ENCODE data around the gene COBLL1. TPM values are rescaled to one million over a fixed set of nuclear protein-coding genes. Genes with fewer than 3 reads are reported as not detected.

The COBLL1 gene
- total RNA-seq, 1 experiment from 2014 or later: 4.4 TPM

GRCh38 chr2:164781394-164781793 lies 60.2 kb downstream of the COBLL1 start:
- Histone ChIP-seq H3K4me1 (ENCODE audit: control insufficient read depth, insufficient read depth, low read length) (no peaks in the 10 kb centered on the region), H3K27ac (ENCODE audit: low read length) (no peak overlapping the region), H3K4me3 (ENCODE audit: low read depth in 2 of 2, low read length in 2 of 2) (no peak overlapping the region), H3K36me3 (ENCODE audit: control insufficient read depth, insufficient read depth, low read length) (no peaks in the 10 kb centered on the region), H3K9me3 (ENCODE audit: control insufficient read depth, insufficient read depth, low read depth, low read length) (no peaks in the 10 kb centered on the region), H3K27me3 (ENCODE audit: control insufficient read depth, insufficient read depth, low read length) (no peaks in the 10 kb centered on the region)
- in situ Hi-C loops (cut with HindIII; ENCODE audit: low pct_unique_long_range_greater_than_20kb, low sequenced_read_pairs) (no loop called here), intact Hi-C loops (cut with micrococcal nuclease; ENCODE audit: unreplicated experiment) (no loop called here)
- DNase-seq (ENCODE audit: low read depth, low spot score) (no peak), ATAC-seq (no peak)
- TF ChIP-seq TCF7L2 (IDR thresholded peaks at IDR 0.05; ENCODE audit: low read depth, low read length): no peak
- TF ChIP-seq SIN3A (IDR thresholded peaks at IDR 0.05; ENCODE audit: borderline replicate concordance, insufficient read depth, low read depth, low read length): no peak
- TF ChIP-seq REST (IDR thresholded peaks at IDR 0.05; ENCODE audit: insufficient read depth in 1 of 2, low read depth in 2 of 2, low read length in 1 of 2): no peak
- no peak for TF ChIP-seq CTCF (IDR thresholded peaks at IDR 0.05)
- TF ChIP-seq POLR2AphosphoS5 (IDR thresholded peaks at IDR 0.05; ENCODE audit: low read depth, low read length): no peak
- POLR2A ChIA-PET: no interaction called here
- CTCF ChIA-PET: no interaction called here
- no TSS peak for BruUV-seq (replicated peaks)

DNA sequence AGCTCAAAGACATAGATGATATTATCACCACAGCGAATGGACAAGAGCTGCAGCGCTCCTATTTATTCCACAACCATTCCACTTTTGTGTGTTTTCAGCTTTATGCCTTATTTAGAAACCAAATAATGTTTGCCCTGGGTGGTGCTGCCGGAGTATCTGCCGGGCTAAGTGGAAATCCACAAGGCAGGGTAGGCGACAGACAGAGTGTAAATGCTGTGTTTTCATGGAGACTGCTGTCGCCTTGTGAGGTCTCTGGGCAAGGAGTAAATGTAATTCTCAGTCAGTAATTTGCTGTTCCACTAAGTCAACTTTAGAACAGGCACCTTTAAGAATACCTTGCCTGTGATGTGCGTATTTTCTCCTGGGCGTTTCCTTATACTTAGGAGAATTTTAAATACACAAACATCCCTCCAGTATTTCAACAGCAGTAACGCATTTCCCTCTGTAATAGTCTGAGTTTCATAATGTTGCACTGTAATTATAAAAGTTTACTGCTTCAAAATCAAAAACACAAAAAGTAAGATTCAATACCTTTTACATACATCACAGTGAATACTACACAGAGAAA lies 60.9 kb downstream of the COBLL1 start:
- Histone ChIP-seq H3K4me3 (ENCODE audit: low read depth in 2 of 2, low read length in 2 of 2) (no peak overlapping the region), H3K27ac (ENCODE audit: low read length) (no peak overlapping the region), H3K36me3 (ENCODE audit: control insufficient read depth, insufficient read depth, low read length) (no peaks in the 10 kb centered on the region), H3K27me3 (ENCODE audit: control insufficient read depth, insufficient read depth, low read length) (no peaks in the 10 kb centered on the region), H3K4me1 (ENCODE audit: control insufficient read depth, insufficient read depth, low read length) (no peaks in the 10 kb centered on the region), H3K9me3 (ENCODE audit: control insufficient read depth, insufficient read depth, low read depth, low read length) (no peaks in the 10 kb centered on the region)
- ATAC-seq (no peak), DNase-seq (ENCODE audit: low read depth, low spot score) (no peak)
- ChIA-PET CTCF (no interaction called here), POLR2A (no interaction called here)
- no peak for TF ChIP-seq TCF7L2 (IDR thresholded peaks at IDR 0.05; ENCODE audit: low read depth, low read length)
- no peak for TF ChIP-seq REST (IDR thresholded peaks at IDR 0.05; ENCODE audit: insufficient read depth in 1 of 2, low read depth in 2 of 2, low read length in 1 of 2)
- no peak for TF ChIP-seq POLR2AphosphoS5 (IDR thresholded peaks at IDR 0.05; ENCODE audit: low read depth, low read length)
- TF ChIP-seq SIN3A (IDR thresholded peaks at IDR 0.05; ENCODE audit: borderline replicate concordance, insufficient read depth, low read depth, low read length): no peak
- no peak for TF ChIP-seq CTCF (IDR thresholded peaks at IDR 0.05)
- in situ Hi-C loops (cut with HindIII; ENCODE audit: low pct_unique_long_range_greater_than_20kb, low sequenced_read_pairs): no loop called here
- no TSS peak for BruUV-seq (replicated peaks)
- intact Hi-C loops (cut with micrococcal nuclease; ENCODE audit: unreplicated experiment): no loop called here

Measured in Panc1 (cell line).